Suprapubic skin (tissue), 4 donors: ENCODE results near the gene AOX1. TPM values are rescaled to one million over a fixed set of nuclear protein-coding genes. Genes with fewer than 3 reads are reported as not detected.
"Not testable (repeated sequence)": the region's sequence is repeated elsewhere in the genome, so short reads cannot be mapped to it uniquely, and the experiment has no call there.

Source experiments
- DNase-seq, 2 donors: peaks; one replicate each; pipeline ENCODE4 v3.0.0-alpha.2; 2019; ENCODE audit warnings: low spot score in 2 of 2
- H3K27ac ChIP-seq: fragments of 200-600 bp; sonication (generic); one replicate; pipeline ENCODE4 v1.5.1; 2019
- H3K27me3 ChIP-seq: fragments of 200-600 bp; sonication (generic); one replicate; pipeline ENCODE4 v1.5.1; 2019
- H3K36me3 ChIP-seq: fragments of 200-600 bp; sonication (generic); one replicate; pipeline ENCODE4 v1.5.1; 2019
- H3K4me1 ChIP-seq: fragments of 200-600 bp; sonication (generic); one replicate; pipeline ENCODE4 v1.5.1; 2019
- H3K4me3 ChIP-seq: fragments of 200-600 bp; sonication (generic); one replicate; pipeline ENCODE4 v1.5.1; 2019; ENCODE audit warnings: mild to moderate bottlenecking
- H3K9me3 ChIP-seq: fragments of 200-600 bp; sonication (generic); one replicate; pipeline ENCODE4 v1.5.1; 2019
- EP300 ChIP-seq: sonication (generic); formaldehyde crosslinking; IDR thresholded peaks from one replicate; pipeline ENCODE4 v1.6.1; 2017; ENCODE audit warnings: antibody characterized with exemption
- POLR2A ChIP-seq, 2 donors: fragments of 450-650 bp; IDR thresholded peaks; one replicate each; pipeline ENCODE4 v1.6.1; 2017; ENCODE audit warnings: antibody characterized with exemption in 2 of 2, mild to moderate bottlenecking in 2 of 2, moderate library complexity in 2 of 2
- POLR2AphosphoS5 ChIP-seq, 3 donors: sonication (generic); formaldehyde crosslinking; IDR thresholded peaks; one replicate each; pipeline ENCODE4 v1.6.1; 2017; ENCODE audit warnings: antibody characterized with exemption in 3 of 3
- WGBS: methylation state at CpG from one replicate; pipeline ENCODE4 v1.1.5; 2018; 5-methylcytosine and 5-hydroxymethylcytosine counted together
- total RNA-seq, 4 donors: library from RNA; depleted of rRNA; stranded (reverse); fragments of >200 nt; gene quantifications; one replicate each; pipeline ENCODE4 v1.1.0, GENCODE V29; 2016
- TF ChIP-seq, protein P1 (sequence below), 2 donors: fragments of 200-600 bp in 1 of 2; fragments of 450-650 bp in 1 of 2; sonication (generic) in 1 of 2; IDR thresholded peaks; one replicate each; pipeline ENCODE4 v1.5.1; 2016 to 2019; ENCODE audit warnings: antibody characterized with exemption in 2 of 2, mild to moderate bottlenecking in 1 of 2, moderate library complexity in 1 of 2

Gene AOX1
- total RNA-seq, 4 donors from 2014 or later = 20.1 to 46.9 (median 30.4) TPM

DNA sequence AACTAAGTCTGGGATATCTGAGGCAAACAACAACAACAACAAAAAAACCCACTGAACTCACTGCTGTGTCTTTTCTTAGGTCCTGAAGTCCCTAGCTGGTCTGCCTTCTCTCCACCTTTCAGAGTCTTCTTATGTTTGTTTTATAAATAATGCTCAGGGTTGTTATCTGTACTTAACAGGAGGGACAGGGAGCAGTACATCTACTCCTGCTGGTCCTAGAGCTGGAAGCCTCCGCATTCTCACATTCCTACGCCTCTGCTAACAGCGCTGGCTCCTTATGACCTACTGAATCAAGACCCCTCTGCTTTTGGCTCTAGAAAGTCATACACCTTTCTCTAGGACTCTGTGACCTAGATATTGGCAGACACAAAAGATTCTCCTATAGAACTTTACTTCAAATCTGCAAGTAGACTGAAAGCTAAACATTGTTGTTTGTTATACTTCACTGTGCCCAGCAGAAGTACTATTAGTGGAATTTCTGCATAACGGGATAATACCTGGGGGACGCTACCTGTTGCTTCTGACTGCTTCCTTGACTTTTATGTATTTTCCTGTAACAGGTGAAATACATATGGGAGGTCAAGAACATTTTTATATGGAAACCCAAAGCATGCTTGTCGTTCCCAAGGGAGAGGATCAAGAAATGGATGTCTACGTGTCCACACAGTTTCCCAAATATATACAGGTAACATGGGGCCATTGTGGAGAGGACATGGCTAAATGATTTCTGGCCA is 48.6 kb downstream of the AOX1 start:
- Histone ChIP-seq H3K4me3 (no peak overlapping the region), H3K4me1 (no peaks in the 10 kb centered on the region), H3K27me3 (no peaks in the 10 kb centered on the region), H3K27ac (no peak overlapping the region), H3K36me3 (peaks cover 21% of the 10 kb centered on the region), H3K9me3 (no peaks in the 10 kb centered on the region)
- WGBS = 97% methylated on average over 7 of the region's 7 CpGs
- DNase-seq = no peak
- TF ChIP-seq, protein P1, sequence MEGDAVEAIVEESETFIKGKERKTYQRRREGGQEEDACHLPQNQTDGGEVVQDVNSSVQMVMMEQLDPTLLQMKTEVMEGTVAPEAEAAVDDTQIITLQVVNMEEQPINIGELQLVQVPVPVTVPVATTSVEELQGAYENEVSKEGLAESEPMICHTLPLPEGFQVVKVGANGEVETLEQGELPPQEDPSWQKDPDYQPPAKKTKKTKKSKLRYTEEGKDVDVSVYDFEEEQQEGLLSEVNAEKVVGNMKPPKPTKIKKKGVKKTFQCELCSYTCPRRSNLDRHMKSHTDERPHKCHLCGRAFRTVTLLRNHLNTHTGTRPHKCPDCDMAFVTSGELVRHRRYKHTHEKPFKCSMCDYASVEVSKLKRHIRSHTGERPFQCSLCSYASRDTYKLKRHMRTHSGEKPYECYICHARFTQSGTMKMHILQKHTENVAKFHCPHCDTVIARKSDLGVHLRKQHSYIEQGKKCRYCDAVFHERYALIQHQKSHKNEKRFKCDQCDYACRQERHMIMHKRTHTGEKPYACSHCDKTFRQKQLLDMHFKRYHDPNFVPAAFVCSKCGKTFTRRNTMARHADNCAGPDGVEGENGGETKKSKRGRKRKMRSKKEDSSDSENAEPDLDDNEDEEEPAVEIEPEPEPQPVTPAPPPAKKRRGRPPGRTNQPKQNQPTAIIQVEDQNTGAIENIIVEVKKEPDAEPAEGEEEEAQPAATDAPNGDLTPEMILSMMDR (IDR thresholded peaks at IDR 0.05) = no peak

DNA sequence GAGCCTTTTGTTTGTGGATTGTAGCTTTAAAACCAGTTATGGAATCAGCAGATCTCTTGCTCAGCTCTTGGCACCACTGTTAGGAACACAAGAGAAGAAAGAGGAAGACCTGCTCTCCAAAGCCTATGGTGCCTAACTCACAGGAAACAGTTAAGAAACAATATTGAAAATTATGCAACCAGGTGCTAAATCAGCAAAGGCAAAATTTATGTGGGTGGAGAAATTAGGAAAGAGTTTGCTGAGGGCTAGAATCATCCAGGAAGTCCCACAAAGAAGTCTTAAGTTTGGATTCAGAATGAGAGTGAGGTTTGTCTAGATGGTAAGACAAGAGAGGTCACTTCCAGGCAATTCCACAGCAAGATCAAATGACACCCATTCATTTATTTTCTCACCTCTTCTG is 49.4 kb downstream of the AOX1 start:
- TF ChIP-seq, protein P1 (IDR thresholded peaks at IDR 0.05) = no peak
- TF ChIP-seq POLR2AphosphoS5 (IDR thresholded peaks at IDR 0.05) = no peak
- no peak for TF ChIP-seq EP300
- TF ChIP-seq POLR2A (IDR thresholded peaks at IDR 0.05) = no peak

DNA sequence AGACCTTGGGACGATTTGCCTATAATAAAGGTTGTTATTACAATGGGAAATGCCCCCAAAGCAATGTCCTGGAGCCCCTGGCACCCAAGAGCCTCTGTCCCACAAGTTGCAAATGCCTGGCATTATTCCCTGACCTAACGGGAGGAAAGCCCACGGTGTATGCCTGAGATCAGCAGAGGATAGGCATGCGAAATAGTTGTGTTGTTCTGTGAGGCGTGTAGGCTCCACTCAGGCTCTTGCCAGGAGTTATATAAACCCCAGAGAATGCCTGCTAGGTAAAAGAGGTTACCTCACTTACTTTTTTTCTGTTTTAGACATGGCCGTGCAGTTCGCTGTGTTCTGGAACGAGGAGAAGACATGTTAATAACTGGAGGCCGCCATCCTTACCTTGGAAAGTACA is 52.1 kb downstream of the AOX1 start:
- H3K4me1 ChIP-seq = no peaks in the 10 kb centered on the region
- TF ChIP-seq, protein P1 (IDR thresholded peaks at IDR 0.05) = no peak
- no peak for TF ChIP-seq POLR2AphosphoS5 (IDR thresholded peaks at IDR 0.05)
- no peak for TF ChIP-seq POLR2A (IDR thresholded peaks at IDR 0.05)
- TF ChIP-seq EP300 = no peak
- H3K27me3 ChIP-seq = no peaks in the 10 kb centered on the region
- no peaks in the 10 kb centered on the region for H3K9me3 ChIP-seq
- 88% methylated on average over 9 of the region's 9 CpGs for WGBS
- H3K36me3 ChIP-seq = peaks cover 27% of the 10 kb centered on the region
- H3K27ac ChIP-seq = no peak overlapping the region
- DNase-seq = no peak
- no peak overlapping the region for H3K4me3 ChIP-seq

More for the DNA sequence above, 49.4 kb downstream of the AOX1 start:
- DNase-seq = no peak
- Histone ChIP-seq H3K27me3 (no peaks in the 10 kb centered on the region), H3K4me3 (no peak overlapping the region), H3K27ac (no peak overlapping the region), H3K4me1 (no peaks in the 10 kb centered on the region), H3K36me3 (peaks cover 21% of the 10 kb centered on the region), H3K9me3 (no peaks in the 10 kb centered on the region)

DNA sequence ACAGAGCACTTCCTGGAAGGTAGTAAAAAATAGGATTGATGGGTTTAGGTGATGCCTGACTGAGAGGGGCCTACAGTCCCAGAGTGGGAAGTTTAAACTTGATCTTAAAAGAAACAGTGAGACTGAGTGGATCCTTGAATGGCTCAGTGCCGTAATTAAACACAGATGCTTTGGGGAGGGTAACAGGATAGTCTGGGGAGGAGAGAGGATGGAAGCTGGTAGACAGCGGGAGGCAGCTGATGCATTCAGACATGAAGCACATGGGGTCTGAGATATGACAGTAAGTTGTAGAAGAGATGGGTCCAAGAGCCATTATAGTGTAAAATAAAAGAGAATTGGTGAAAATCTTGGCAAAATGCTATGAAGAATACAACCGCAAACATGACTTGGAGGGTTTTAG is 54.4 kb downstream of the AOX1 start:
- no peaks in the 10 kb centered on the region for H3K4me1 ChIP-seq
- H3K27me3 ChIP-seq = no peaks in the 10 kb centered on the region
- no peak for TF ChIP-seq EP300
- no peak for TF ChIP-seq POLR2A (IDR thresholded peaks at IDR 0.05)
- TF ChIP-seq, protein P1 (IDR thresholded peaks at IDR 0.05) = no peak
- no peak for TF ChIP-seq POLR2AphosphoS5 (IDR thresholded peaks at IDR 0.05)
- WGBS = 79% methylated on average over 3 of the region's 3 CpGs
- DNase-seq = no peak
- peaks cover 18% of the 10 kb centered on the region for H3K36me3 ChIP-seq
- no peak overlapping the region for H3K27ac ChIP-seq
- H3K9me3 ChIP-seq = no peaks in the 10 kb centered on the region
- H3K4me3 ChIP-seq = no peak overlapping the region

DNA sequence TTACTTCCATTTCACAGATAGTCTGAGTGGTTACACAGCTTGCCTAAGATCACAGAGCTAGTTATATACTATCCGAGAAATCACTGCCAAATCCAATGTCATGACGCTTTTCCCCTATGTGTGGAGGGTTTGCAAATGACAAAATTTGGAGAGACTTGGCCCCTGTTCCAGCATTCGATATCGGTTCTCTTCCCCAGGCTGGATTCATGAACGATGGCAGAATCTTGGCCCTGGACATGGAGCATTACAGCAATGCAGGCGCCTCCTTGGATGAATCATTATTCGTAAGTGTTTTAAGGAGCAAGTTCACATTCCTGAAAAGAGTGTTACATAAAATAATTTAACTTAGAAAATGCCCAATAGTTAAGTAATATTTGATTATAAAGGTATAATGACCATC is 55.1 kb downstream of the AOX1 start:
- Histone ChIP-seq H3K4me1 (no peaks in the 10 kb centered on the region), H3K9me3 (no peaks in the 10 kb centered on the region), H3K36me3 (peaks cover 18% of the 10 kb centered on the region), H3K27ac (no peak overlapping the region), H3K4me3 (no peak overlapping the region), H3K27me3 (no peaks in the 10 kb centered on the region)
- DNase-seq = no peak
- WGBS = 92% methylated on average over 7 of the region's 7 CpGs
- no peak for TF ChIP-seq POLR2AphosphoS5 (IDR thresholded peaks at IDR 0.05)
- no peak for TF ChIP-seq EP300
- TF ChIP-seq, protein P1 (IDR thresholded peaks at IDR 0.05) = no peak
- TF ChIP-seq POLR2A (IDR thresholded peaks at IDR 0.05) = no peak

DNA sequence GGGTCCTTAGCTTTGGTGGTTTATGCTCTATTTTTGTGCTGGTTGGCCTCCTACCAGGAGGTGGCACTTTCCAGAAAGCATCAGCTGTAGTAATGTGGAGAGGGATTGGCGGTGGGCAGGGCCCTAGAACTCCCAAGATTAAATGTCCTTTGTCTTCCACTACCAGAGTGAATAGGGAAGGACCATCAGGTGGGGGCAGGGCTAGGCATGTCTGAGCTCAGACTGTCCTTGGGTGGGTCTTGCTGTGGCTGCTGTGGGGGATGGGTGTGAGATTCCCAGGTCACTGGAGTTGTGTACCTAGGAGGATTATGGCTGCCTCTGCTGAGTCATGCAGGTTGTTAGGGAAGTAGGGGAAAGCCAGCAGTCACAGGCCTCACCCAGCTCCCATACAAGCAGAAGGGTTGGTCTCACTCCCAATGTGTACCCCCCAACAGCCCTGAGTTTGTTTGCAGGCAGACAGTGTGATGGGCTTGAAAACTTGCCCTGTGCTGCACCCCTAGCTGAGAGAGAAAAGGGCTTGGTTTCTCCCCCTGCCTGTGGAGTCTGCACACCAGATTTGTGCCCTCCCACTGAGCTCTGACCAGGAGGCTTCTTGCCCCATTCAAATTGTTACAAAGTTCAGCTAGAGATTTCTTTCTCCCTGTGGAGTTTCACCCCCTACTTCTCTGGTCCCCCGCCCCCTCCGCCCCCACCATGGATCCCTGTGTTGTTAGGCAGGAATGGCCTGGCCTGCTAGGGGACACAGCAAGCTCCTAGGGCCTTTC is 62.9 kb downstream of the AOX1 start:
- not testable (repeated sequence) for H3K27ac ChIP-seq, H3K4me1 ChIP-seq, H3K9me3 ChIP-seq, DNase-seq, H3K4me3 ChIP-seq, H3K27me3 ChIP-seq
- WGBS = 95% methylated on average over 3 of the region's 3 CpGs
- peaks cover 20% of the 10 kb centered on the region for H3K36me3 ChIP-seq
